Activated CD4-positive, alpha-beta T cell treated with anti-CD3 and anti-CD28 coated beads for 4 hours (primary cell): ENCODE results near the gene ITSN2.
"Not testable (repeated sequence)": the region's sequence is repeated elsewhere in the genome, so short reads cannot be mapped to it uniquely, and the experiment has no call there.

Source experiments
- DNase-seq, 2 donors: peaks; one replicate each; pipeline ENCODE4 v3.0.0-alpha.2; 2020

ITSN2 gene

GRCh38 chr2:24362253-24362652 is 1.9 kb upstream of the ITSN2 start:
- DNase-seq, result no peak

GRCh38 chr2:24360963-24361330 is 611 bp upstream of the ITSN2 start:
- DNase-seq, result no peak

- peak; percentile 41 to 45 for DNase-seq
These were observed 947 bp downstream of the ITSN2 start for GRCh38 chr2:24359129-24360049.

- DNase-seq, result not testable (repeated sequence)
These were observed 2.6 kb downstream of the ITSN2 start for GRCh38 chr2:24357767-24358166.

- DNase-seq, result not testable (repeated sequence)
These were observed 3.2 kb downstream of the ITSN2 start for GRCh38 chr2:24357115-24357514.

GRCh38 chr2:24354957-24355356 is 5.4 kb downstream of the ITSN2 start:
- no peak for DNase-seq

GRCh38 chr2:24354395-24354794 is 5.9 kb downstream of the ITSN2 start:
- DNase-seq, result no peak

GRCh38 chr2:24353973-24354372 is 6.4 kb downstream of the ITSN2 start:
- no peak for DNase-seq

GRCh38 chr2:24353364-24353763 is 7.0 kb downstream of the ITSN2 start:
- DNase-seq, result no peak

GRCh38 chr2:24352664-24353063 is 7.7 kb downstream of the ITSN2 start:
- no peak for DNase-seq

- DNase-seq, result no peak
These were observed 8.4 kb downstream of the ITSN2 start for GRCh38 chr2:24351981-24352380.

GRCh38 chr2:24351627-24351938 is 8.8 kb downstream of the ITSN2 start:
- no peak for DNase-seq

GRCh38 chr2:24350826-24351626 is 9.3 kb downstream of the ITSN2 start:
- no peak for DNase-seq

GRCh38 chr2:24349097-24349496 is 11.2 kb downstream of the ITSN2 start:
- DNase-seq, result no peak

- no peak for DNase-seq
These were observed 14.4 kb downstream of the ITSN2 start for GRCh38 chr2:24345937-24346336.

- no peak for DNase-seq
These were observed 17.0 kb downstream of the ITSN2 start for GRCh38 chr2:24343225-24343882.

- DNase-seq, result no peak
These were observed 18.0 kb downstream of the ITSN2 start for GRCh38 chr2:24342110-24342910.

- no peak for DNase-seq
These were observed 20.5 kb downstream of the ITSN2 start for GRCh38 chr2:24339856-24340262.

- DNase-seq, result not testable (repeated sequence)
These were observed 21.2 kb downstream of the ITSN2 start for GRCh38 chr2:24339098-24339497.

- no peak for DNase-seq
These were observed 22.4 kb downstream of the ITSN2 start for GRCh38 chr2:24337890-24338289.

GRCh38 chr2:24336811-24337210 is 23.5 kb downstream of the ITSN2 start:
- no peak for DNase-seq

GRCh38 chr2:24334245-24334633 is 26.1 kb downstream of the ITSN2 start:
- DNase-seq, result no peak
